ENCODE measurements around the gene LCN10. TPM values are rescaled to one million over a fixed set of nuclear protein-coding genes. Genes with fewer than 3 reads are reported as not detected.
"Not testable (repeated sequence)": the region's sequence is repeated elsewhere in the genome, so short reads cannot be mapped to it uniquely, and the experiment has no call there.

LCN10 gene
- total and polyA plus RNA-seq, 10 of the 15 experiments (the other 5 are each of a cell fraction or from before 2014, with no cell fraction given): 0.06 to 1.3 (median 0.21) TPM; not detected in 1

DNA sequence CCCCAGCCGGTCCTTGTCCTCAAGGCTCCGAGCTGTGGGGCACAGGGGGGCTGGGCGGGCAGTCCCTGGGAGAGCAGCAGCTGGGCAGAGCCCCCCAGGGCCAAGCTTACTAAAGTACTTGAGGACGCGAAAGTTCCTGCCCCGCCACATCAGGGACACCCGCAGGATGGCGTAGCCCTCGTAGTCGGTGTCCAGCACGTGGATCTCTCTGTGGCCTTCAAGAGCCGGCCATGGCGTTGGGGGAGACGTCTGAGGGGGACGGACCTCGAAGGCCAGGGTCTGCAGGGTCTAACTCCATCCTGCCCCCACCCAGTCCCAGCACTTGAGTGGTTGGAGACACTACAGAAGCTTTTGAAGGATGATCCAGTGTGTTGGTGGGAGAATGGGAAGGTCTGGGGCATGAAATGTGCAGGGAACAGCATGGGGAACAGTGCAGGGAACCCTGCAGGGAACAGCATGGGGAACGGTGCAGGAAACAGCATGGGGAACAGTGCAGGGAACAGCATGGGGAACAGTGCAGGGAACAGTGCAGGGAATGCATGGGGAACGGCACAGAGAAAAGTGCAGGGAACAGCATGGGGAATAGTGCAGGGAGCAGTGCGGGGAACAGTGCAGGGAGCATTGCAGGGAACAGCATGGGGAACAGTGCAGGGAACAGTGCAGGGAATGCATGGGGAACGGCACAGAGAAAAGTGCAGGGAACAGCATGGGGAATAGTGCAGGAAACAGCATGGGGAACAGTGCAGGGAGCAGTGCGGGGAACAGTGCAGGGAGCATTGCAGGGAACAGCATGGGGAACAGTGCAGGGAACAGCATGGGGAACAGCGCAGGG, 12.8 kb upstream of the LCN10 start:
- H3K27ac ChIP-seq (ENCODE audit: control insufficient read depth, insufficient read depth); H3K4me3 ChIP-seq; RAD21 ChIA-PET (ENCODE audit: unreplicated experiment); BruUV-seq (replicated peaks); H2AFZ ChIP-seq (ENCODE audit: control insufficient read depth, low read depth, low read length); H4K20me1 ChIP-seq (ENCODE audit: control insufficient read depth, insufficient read depth); H3K36me3 ChIP-seq (ENCODE audit: control insufficient read depth in 2 of 2, insufficient read depth in 2 of 2, low read length in 1 of 2); POLR2A ChIA-PET; H3K4me2 ChIP-seq (ENCODE audit: control insufficient read depth, insufficient read depth); in situ Hi-C loops (cut with MboI); ATAC-seq; DNase-seq (ENCODE audit: low read depth, low spot score); SMC1A ChIA-PET (ENCODE audit: uncharacterized antibody, unreplicated experiment); H3K27me3 ChIP-seq (replicated peaks in 1 of 2; ENCODE audit: control insufficient read depth in 2 of 2, insufficient read depth in 2 of 2, low read length in 1 of 2); intact Hi-C loops (cut with micrococcal nuclease; ENCODE audit: unreplicated experiment); FAIRE-seq; H3K9ac ChIP-seq (ENCODE audit: control insufficient read depth, insufficient read depth, low read length); H3K79me2 ChIP-seq (ENCODE audit: control insufficient read depth, insufficient read depth, low read length); H3K4me1 ChIP-seq (ENCODE audit: control insufficient read depth, insufficient read depth, low read length): not testable (repeated sequence)
- TF ChIP-seq, protein P1, sequence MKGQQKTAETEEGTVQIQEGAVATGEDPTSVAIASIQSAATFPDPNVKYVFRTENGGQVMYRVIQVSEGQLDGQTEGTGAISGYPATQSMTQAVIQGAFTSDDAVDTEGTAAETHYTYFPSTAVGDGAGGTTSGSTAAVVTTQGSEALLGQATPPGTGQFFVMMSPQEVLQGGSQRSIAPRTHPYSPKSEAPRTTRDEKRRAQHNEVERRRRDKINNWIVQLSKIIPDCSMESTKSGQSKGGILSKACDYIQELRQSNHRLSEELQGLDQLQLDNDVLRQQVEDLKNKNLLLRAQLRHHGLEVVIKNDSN (IDR thresholded peaks at IDR 0.05; ENCODE audit: borderline replicate concordance, extremely low read length, insufficient read depth, low read depth, low read length): peak; percentile 19
- CTCF ChIA-PET: interaction anchor here (0.5 to 1.1 kb wide), 3 partner anchors 10 to 291 kb away, joined by 3 to 5 read pairs (median 3); partner anchors contain the start of gene NPDC1
- peaks cover 33% of the 10 kb centered on the region for H3K9me3 ChIP-seq (replicated peaks; ENCODE audit: control insufficient read depth, insufficient read depth, low read length)
- 85% methylated on average over 22 of the region's 22 CpGs for WGBS (ENCODE audit: insufficient coverage, insufficient replicate concordance, low lambda C conversion rate, missing lambda C conversion rate)

DNA sequence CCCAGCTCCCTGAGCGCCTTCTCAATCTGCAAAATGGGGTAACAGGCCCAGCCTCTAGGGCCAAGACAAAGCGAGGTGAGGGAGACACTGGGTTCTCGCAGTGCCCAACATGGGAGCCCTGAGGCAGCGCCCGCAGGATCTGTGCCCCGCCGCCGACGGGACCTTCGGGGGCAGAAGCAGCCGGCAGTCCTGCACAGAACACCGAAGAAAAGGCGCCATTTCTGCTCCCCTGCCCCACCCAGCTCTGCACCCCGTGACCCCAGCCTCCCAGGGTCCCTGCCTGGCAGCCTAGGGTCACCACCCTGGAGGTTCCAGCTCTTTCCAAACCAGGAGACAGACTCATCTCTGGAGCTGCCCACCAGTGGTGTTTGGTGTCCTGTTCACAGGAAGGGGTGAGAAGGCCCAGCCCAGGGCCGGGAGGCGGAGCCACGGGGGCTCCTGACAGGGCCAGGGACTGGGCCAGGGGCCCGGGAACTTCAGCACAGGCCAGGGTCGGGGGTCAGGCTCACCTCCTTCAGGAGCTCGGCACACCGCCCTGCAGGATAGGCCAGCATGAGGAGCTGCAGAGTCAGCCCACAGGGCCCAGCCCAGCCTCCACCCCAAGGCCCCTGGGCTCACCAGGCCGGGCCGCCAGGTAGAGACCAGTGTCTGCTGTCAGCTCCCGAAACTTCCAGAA, 12.0 kb upstream of the LCN10 start:
- in situ Hi-C loops (cut with MboI) (no loop called here), intact Hi-C loops (cut with micrococcal nuclease; ENCODE audit: unreplicated experiment) (no loop called here)
- SMC1A ChIA-PET (ENCODE audit: uncharacterized antibody, unreplicated experiment): no interaction called here
- H3K36me3 ChIP-seq (ENCODE audit: control insufficient read depth in 2 of 2, insufficient read depth in 2 of 2, low read length in 1 of 2): no peaks in the 10 kb centered on the region
- no peak for ATAC-seq
- 49% methylated on average over 24 of the region's 24 CpGs for WGBS (ENCODE audit: insufficient coverage, insufficient replicate concordance, low lambda C conversion rate, missing lambda C conversion rate)
- RAD21 ChIA-PET (ENCODE audit: unreplicated experiment): no interaction called here
- no peak for FAIRE-seq
- no peak overlapping the region for H3K4me2 ChIP-seq (ENCODE audit: control insufficient read depth, insufficient read depth)
- no TSS peak for BruUV-seq (replicated peaks)
- H3K27ac ChIP-seq (ENCODE audit: control insufficient read depth, insufficient read depth): no peak overlapping the region
- CTCF ChIA-PET: interaction anchor here (0.5 to 1.1 kb wide), 3 partner anchors 11 to 292 kb away, joined by 3 to 5 read pairs (median 3); partner anchors contain the start of gene NPDC1
- no peak overlapping the region for H3K9ac ChIP-seq (ENCODE audit: control insufficient read depth, insufficient read depth, low read length)
- DNase-seq (ENCODE audit: low read depth, low spot score): no peak
- no peaks in the 10 kb centered on the region for H3K79me2 ChIP-seq (ENCODE audit: control insufficient read depth, insufficient read depth, low read length)
- H3K4me1 ChIP-seq (ENCODE audit: control insufficient read depth, insufficient read depth, low read length): no peaks in the 10 kb centered on the region
- POLR2A ChIA-PET: no interaction called here
- 0 out of 4 replicates have a peak, but pooled peaks cover 0 to 2% of the 10 kb centered on the region in 2 experiments for H3K27me3 ChIP-seq (replicated peaks in 1 of 2; ENCODE audit: control insufficient read depth in 2 of 2, insufficient read depth in 2 of 2, low read length in 1 of 2)
- H2AFZ ChIP-seq (ENCODE audit: control insufficient read depth, low read depth, low read length): no peak overlapping the region
- H3K4me3 ChIP-seq: no peak overlapping the region
- no peaks in the 10 kb centered on the region for H4K20me1 ChIP-seq (ENCODE audit: control insufficient read depth, insufficient read depth)
- peaks cover 33% of the 10 kb centered on the region for H3K9me3 ChIP-seq (replicated peaks; ENCODE audit: control insufficient read depth, insufficient read depth, low read length)
- TF ChIP-seq ESRRA (IDR thresholded peaks at IDR 0.05; ENCODE audit: low read length) (no peak), HDAC2 (IDR thresholded peaks at IDR 0.05) (no peak), NRF1 (conservative IDR thresholded peaks at IDR 0.05; ENCODE audit: low read depth, low read length) (no peak), FOS (IDR thresholded peaks at IDR 0.05; ENCODE audit: borderline replicate concordance, extremely low read depth, insufficient read length) (no peak), FOXM1 (IDR thresholded peaks at IDR 0.05; ENCODE audit: low read depth, low read length) (no peak), SIX5 (IDR thresholded peaks at IDR 0.05; ENCODE audit: low read depth, low read length, severe bottlenecking) (no peak), TCF12 (IDR thresholded peaks at IDR 0.05; ENCODE audit: low read depth, low read length) (no peak), BACH1 (IDR thresholded peaks at IDR 0.05; ENCODE audit: borderline replicate concordance) (no peak), CHD2 (IDR thresholded peaks at IDR 0.05; ENCODE audit: borderline replicate concordance, low read depth, low read length) (no peak), IKZF1 (conservative IDR thresholded peaks at IDR 0.05) (no peak), TAF1 (IDR thresholded peaks at IDR 0.05; ENCODE audit: borderline replicate concordance, low read depth, low read length) (no peak), EED (IDR thresholded peaks at IDR 0.05; ENCODE audit: low read depth) (no peak), SP1 (IDR thresholded peaks at IDR 0.05; ENCODE audit: low read depth, low read length) (no peak), STAT1 (conservative IDR thresholded peaks at IDR 0.05) (no peak), ASH2L (IDR thresholded peaks at IDR 0.05; ENCODE audit: borderline replicate concordance, low read depth) (no peak), ZNF622 (IDR thresholded peaks at IDR 0.05) (no peak)

Data from GM12878 (cell line).